ENCODE data around the gene KRTAP1-5.

- no peak for TF ChIP-seq CTCF (IDR thresholded peaks at IDR 0.05)
- TF ChIP-seq EZH2phosphoT487 (IDR thresholded peaks at IDR 0.05): no peak
- no peak for TF ChIP-seq EZH2 (IDR thresholded peaks at IDR 0.05)
Measured at GRCh38 chr17:41016578-41017215, 10.3 kb downstream of the KRTAP1-5 start.

Data from neural progenitor cell (in vitro differentiated cells).